Esophagus muscularis mucosa (tissue), 4 donors: ENCODE data around the gene STOX2. TPM values are rescaled to one million over a fixed set of nuclear protein-coding genes. Genes with fewer than 3 reads are reported as not detected.
A peak's percentile ranks its signal among the peaks of the same experiment; 100 is the strongest.

Experiments
- DNase-seq: peaks from one replicate; pipeline ENCODE4 v3.0.0-alpha.2; 2017; ENCODE audit errors: extremely low spot score
- H3K27ac ChIP-seq, 4 donors: fragments of 200-600 bp; sonication (generic); replicated peaks in 1 of 4; 1 replicate in 3 of 4; 2 replicates in 1 of 4; pipeline ENCODE4 v1.5.1; 2016 to 2019; ENCODE audit warnings: mild to moderate bottlenecking in 1 of 4
- H3K27me3 ChIP-seq, 4 donors: fragments of 200-600 bp; sonication (generic); one replicate each; pipeline versions ENCODE4 v1.5.1 to v1.6.0; 2016 to 2019
- H3K36me3 ChIP-seq, 4 donors: fragments of 200-600 bp; sonication (generic); one replicate each; pipeline ENCODE4 v1.5.1; 2016 to 2019
- H3K4me1 ChIP-seq, 4 donors: fragments of 200-600 bp; sonication (generic); one replicate each; pipeline ENCODE4 v1.5.1; 2016 to 2019
- H3K4me3 ChIP-seq, 4 donors: fragments of 200-600 bp; sonication (generic); 1 replicate in 2 of 4; 2 replicates in 2 of 4; pipeline ENCODE4 v1.5.1; 2016 to 2019; ENCODE audit warnings: mild to moderate bottlenecking in 4 of 4, moderate library complexity in 1 of 4
- H3K9me3 ChIP-seq, 4 donors: fragments of 200-600 bp; sonication (generic); 1 replicate in 3 of 4; 2 replicates in 1 of 4; pipeline ENCODE4 v1.5.1; 2016 to 2019
- EP300 ChIP-seq: sonication (generic); formaldehyde crosslinking; IDR thresholded peaks from one replicate; pipeline ENCODE4 v1.6.1; 2017; ENCODE audit warnings: antibody characterized with exemption
- POLR2A ChIP-seq: fragments of 450-650 bp; IDR thresholded peaks from one replicate; pipeline ENCODE4 v1.6.1; 2017; ENCODE audit warnings: antibody characterized with exemption, moderate library complexity, mild to moderate bottlenecking, low read depth
- POLR2AphosphoS5 ChIP-seq, 2 donors: sonication (generic); formaldehyde crosslinking; IDR thresholded peaks; one replicate each; pipeline ENCODE4 v1.6.1; 2017; ENCODE audit warnings: antibody characterized with exemption in 2 of 2
- WGBS: methylation state at CpG from one replicate; pipeline ENCODE4 v1.1.5; 2018; 5-methylcytosine and 5-hydroxymethylcytosine counted together
- intact Hi-C: fragments of 100-400 bp; cut with DNase I; formaldehyde crosslinking; loops from one replicate; pipeline ENCODE4 v1.15.1; 2023
- total RNA-seq, 4 donors: library from RNA; depleted of rRNA; stranded (reverse); fragments of >200 nt; gene quantifications; one replicate each; pipeline versions ENCODE4 v1.1.0 to v1.2.1, GENCODE V29; 2016
- TF ChIP-seq, protein P1 (sequence below), 3 experiments: fragments of 200-600 bp in 2 of 3; fragments of 450-650 bp in 1 of 3; sonication (generic) in 2 of 3; IDR thresholded peaks; one replicate each; pipeline ENCODE4 v1.5.1; 2017 to 2019; ENCODE audit warnings: antibody characterized with exemption in 3 of 3, mild to moderate bottlenecking in 2 of 3, moderate library complexity in 1 of 3

The STOX2 gene, protein sequence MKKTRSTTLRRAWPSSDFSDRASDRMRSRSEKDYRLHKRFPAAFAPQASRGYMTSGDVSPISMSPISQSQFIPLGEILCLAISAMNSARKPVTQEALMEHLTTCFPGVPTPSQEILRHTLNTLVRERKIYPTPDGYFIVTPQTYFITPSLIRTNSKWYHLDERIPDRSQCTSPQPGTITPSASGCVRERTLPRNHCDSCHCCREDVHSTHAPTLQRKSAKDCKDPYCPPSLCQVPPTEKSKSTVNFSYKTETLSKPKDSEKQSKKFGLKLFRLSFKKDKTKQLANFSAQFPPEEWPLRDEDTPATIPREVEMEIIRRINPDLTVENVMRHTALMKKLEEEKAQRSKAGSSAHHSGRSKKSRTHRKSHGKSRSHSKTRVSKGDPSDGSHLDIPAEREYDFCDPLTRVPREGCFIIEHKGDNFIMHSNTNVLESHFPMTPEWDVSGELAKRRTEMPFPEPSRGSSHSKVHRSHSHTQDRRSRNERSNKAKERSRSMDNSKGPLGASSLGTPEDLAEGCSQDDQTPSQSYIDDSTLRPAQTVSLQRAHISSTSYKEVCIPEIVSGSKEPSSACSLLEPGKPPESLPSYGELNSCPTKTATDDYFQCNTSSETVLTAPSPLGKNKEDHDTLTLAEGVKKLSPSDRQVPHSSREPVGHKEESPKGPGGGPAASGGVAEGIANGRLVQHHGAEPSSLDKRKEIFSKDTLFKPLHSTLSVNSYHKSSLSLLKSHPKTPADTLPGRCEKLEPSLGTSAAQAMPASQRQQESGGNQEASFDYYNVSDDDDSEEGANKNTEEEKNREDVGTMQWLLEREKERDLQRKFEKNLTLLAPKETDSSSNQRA (N-terminal part only)
- 10 to 100 TPM in 2 of 4 donors, 1 to 10 TPM in 2; 7.0 to 11.7 (median 10.5) TPM for total RNA-seq

DNA sequence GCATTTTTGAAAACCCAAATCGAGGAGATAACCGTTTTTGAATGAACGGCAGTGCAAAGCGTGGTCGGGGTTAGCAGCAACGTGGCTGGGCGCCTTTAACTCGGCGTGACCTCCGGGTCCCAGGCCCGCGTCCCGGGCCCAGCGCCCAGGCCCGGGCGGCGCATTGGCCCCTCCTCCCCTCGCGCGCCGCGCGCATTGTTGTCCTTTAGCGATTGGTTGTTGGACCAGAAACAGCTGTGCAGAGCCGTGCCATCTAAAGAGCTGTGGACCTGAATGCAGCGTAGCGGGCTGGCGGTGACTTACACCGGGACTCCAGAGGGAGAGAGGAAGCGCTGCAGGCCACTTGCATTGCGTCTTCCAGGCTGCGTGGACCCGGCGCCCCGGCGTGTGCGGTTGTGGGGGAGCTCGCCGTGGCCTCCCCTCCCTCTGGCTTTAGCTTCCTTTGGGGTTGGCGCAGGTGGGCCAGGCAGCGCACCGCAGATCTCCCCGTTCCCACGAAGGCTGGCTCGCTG is at the start of gene STOX2:
Gene STOX2, plus strand, starts transcription at position 227 of the 512 bp plus-strand sequence. CDS start 1,484 bp downstream, outside the sequence.
- Histone ChIP-seq H3K36me3 (no peaks in the 10 kb centered on the region), H3K9me3 (peaks cover 0 to 2% (median 0%) of the 10 kb centered on the region in 4 donors), H3K4me1 (peaks cover 11 to 32% (median 30%) of the 10 kb centered on the region in 4 donors), H3K27me3 (no peaks in the 10 kb centered on the region), H3K4me3 (peak within 1 kb of the TSS; percentile 65 to 73 (median 71)), H3K27ac (peak within 1 kb of the TSS; percentile 61 to 79 (median 65))
- intact Hi-C loops: no loop called here
- no peak for DNase-seq
- WGBS: 0% methylated on average over 39 of the region's 45 CpGs
- TF ChIP-seq, protein P1, sequence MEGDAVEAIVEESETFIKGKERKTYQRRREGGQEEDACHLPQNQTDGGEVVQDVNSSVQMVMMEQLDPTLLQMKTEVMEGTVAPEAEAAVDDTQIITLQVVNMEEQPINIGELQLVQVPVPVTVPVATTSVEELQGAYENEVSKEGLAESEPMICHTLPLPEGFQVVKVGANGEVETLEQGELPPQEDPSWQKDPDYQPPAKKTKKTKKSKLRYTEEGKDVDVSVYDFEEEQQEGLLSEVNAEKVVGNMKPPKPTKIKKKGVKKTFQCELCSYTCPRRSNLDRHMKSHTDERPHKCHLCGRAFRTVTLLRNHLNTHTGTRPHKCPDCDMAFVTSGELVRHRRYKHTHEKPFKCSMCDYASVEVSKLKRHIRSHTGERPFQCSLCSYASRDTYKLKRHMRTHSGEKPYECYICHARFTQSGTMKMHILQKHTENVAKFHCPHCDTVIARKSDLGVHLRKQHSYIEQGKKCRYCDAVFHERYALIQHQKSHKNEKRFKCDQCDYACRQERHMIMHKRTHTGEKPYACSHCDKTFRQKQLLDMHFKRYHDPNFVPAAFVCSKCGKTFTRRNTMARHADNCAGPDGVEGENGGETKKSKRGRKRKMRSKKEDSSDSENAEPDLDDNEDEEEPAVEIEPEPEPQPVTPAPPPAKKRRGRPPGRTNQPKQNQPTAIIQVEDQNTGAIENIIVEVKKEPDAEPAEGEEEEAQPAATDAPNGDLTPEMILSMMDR (IDR thresholded peaks at IDR 0.05): peak in 1 of 3 experiments; percentile 5
- TF ChIP-seq POLR2A: no peak
- no peak for TF ChIP-seq EP300
- TF ChIP-seq POLR2AphosphoS5 (IDR thresholded peaks at IDR 0.05): peak; percentile 54 to 70

DNA sequence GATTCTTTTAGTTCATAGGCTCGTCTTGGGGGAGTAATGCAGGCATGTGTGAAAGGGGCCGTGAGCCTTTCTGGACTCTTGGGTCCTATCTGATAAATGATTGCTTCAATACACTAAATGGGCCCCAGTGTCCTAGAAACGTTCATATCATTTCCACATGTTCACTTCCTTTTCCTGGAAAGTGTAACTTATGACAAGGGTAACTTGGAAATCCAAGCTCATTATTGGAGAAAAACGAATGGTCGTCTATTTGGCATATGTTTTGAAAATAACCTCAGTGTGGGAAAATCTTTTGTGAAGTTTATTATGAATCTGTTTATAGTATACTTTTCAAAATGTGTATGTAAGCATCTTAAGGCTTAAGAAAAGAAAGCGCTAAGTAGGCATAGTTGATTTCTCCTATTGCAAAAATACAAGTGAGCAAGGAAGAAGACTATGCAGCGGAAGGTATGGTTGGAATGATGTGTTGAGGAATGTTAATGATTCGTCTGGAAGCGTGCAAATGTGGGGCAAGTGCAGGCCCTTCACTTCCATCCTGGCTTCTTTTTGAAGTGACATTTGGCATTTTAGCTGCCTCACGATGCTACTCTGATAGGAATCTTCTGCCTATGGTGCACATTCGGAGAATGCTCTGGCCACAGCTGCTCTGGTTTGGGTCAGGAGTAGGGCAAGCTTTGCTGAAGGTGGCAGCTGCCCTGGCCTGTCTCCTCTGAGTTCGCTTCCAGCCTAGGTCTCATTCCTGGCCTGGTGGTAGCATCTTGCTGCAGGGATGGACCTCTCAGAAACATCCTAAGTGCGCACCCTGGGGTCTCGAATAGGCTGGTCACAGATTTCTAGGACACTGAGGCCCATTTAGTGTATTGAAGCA is 49.5 kb upstream of the STOX2 start:
- Histone ChIP-seq H3K27me3 (no peaks in the 10 kb centered on the region), H3K36me3 (no peaks in the 10 kb centered on the region), H3K4me1 (no peaks in the 10 kb centered on the region), H3K27ac (no peak overlapping the region), H3K9me3 (no peaks in the 10 kb centered on the region), H3K4me3 (no peak overlapping the region)
- intact Hi-C loops: no loop called here
- 83% methylated on average over 14 of the region's 14 CpGs for WGBS
- TF ChIP-seq, protein P1 (IDR thresholded peaks at IDR 0.05): no peak
- TF ChIP-seq POLR2AphosphoS5 (IDR thresholded peaks at IDR 0.05) (no peak), POLR2A (no peak), EP300 (no peak)
- DNase-seq: peak; percentile 84

DNA sequence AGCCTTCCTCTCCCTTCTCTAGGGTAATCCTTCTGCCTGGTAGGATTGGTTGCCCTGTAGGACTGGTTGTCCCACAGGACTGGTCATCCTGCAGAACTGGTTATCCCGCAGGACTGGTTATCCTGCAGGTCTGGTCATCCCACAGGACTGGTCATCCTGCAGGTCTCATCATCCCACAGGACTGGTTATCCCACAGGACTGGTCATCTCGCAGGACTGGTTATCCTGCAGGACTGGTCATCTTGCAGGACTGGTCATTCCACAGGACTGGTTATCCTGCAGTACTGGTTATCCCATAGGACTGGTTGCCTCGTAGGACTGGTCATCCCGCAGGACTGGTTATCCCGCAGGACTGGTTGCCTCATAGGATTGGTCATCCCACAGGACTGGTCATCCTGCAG is 48.1 kb upstream of the STOX2 start:
- peak; percentile 88 for DNase-seq
- Histone ChIP-seq H3K36me3 (no peaks in the 10 kb centered on the region), H3K27ac (no peak overlapping the region), H3K4me1 (no peaks in the 10 kb centered on the region), H3K27me3 (no peaks in the 10 kb centered on the region), H3K9me3 (no peaks in the 10 kb centered on the region), H3K4me3 (no peak overlapping the region)
- intact Hi-C loops: no loop called here
- TF ChIP-seq EP300 (no peak), POLR2A (no peak), POLR2AphosphoS5 (IDR thresholded peaks at IDR 0.05) (no peak)
- TF ChIP-seq, protein P1 (IDR thresholded peaks at IDR 0.05): no peak
- WGBS: 82% methylated on average over 4 of the region's 5 CpGs

DNA sequence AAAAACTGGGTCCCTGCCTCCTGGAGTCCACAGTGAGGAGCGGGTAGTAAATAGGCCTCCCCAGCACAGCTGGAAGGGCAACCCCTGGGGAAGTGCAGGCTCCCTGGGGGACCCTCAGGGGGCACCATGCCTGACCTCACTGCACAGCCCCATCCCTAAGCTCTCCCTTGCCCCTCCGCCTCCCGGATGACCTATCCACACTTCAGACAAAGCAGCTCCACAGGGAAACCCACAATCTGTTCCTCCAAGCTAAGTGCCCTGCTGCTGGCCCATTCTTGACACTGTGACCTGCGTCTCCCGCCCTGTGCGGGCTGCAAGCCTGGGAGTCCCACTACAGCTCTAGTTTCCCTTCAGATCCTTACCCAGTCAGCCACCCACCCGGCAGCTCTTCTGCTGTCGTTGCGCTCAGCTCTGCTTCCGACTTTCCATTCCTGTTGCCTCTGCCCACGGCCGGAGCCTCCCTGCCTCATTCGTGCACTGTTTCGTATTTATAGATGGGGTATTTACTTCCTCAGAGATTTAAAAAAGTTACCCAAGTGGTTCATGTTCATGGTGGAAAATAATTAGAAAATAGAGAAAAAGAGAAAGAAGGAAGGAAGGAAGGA is 47.0 kb upstream of the STOX2 start:
- intact Hi-C loops: no loop called here
- no peak overlapping the region for H3K27ac ChIP-seq
- H3K4me3 ChIP-seq: no peak overlapping the region
- TF ChIP-seq EP300: no peak
- TF ChIP-seq POLR2A: no peak
- TF ChIP-seq POLR2AphosphoS5 (IDR thresholded peaks at IDR 0.05): no peak
- TF ChIP-seq, protein P1 (IDR thresholded peaks at IDR 0.05): no peak
- peak; percentile 68 for DNase-seq
- H3K36me3 ChIP-seq: no peaks in the 10 kb centered on the region
- no peaks in the 10 kb centered on the region for H3K4me1 ChIP-seq
- H3K9me3 ChIP-seq: no peaks in the 10 kb centered on the region
- no peaks in the 10 kb centered on the region for H3K27me3 ChIP-seq
- WGBS: 78% methylated on average over 14 of the region's 14 CpGs
